Type B pancreatic cell (in vitro differentiated cells): ENCODE results near the gene REPS1. TPM values are rescaled to one million over a fixed set of nuclear protein-coding genes. Genes with fewer than 3 reads are reported as not detected.

Experiments
- DNase-seq: peaks from one replicate; pipeline ENCODE4 v3.0.0; 2021; ENCODE audit warnings: mixed read lengths; ENCODE audit not compliant: unreplicated experiment; ENCODE audit errors: extremely low spot score
- H3K27ac Mint-ChIP-seq: 2 replicates; pipeline ENCODE4 v1.8.0; 2021; ENCODE audit warnings: mild to moderate bottlenecking, mixed read lengths
- H3K27me3 Mint-ChIP-seq: 2 replicates; pipeline ENCODE4 v1.8.0; 2021; ENCODE audit warnings: mixed read lengths
- H3K36me3 Mint-ChIP-seq: 2 replicates; pipeline ENCODE4 v1.8.0; 2021; ENCODE audit warnings: mixed read lengths
- H3K4me1 Mint-ChIP-seq: one replicate; pipeline ENCODE4 v1.8.0; 2021; ENCODE audit warnings: mixed read lengths; ENCODE audit not compliant: unreplicated experiment
- H3K4me3 Mint-ChIP-seq: 2 replicates; pipeline ENCODE4 v1.8.0; 2021; ENCODE audit warnings: mild to moderate bottlenecking, mixed read lengths
- H3K9me3 Mint-ChIP-seq: 2 replicates; pipeline ENCODE4 v1.8.0; 2021; ENCODE audit warnings: mixed read lengths
- total RNA-seq: library from RNA; stranded (reverse); gene quantifications from 2 replicates; pipeline ENCODE4 v1.2.1, GENCODE V29; 2021; ENCODE audit warnings: low replicate concordance
- TF ChIP-seq, protein P1 (sequence below): fragments of 200-600 bp; sonication (generic); conservative IDR thresholded peaks from 2 replicates; pipeline ENCODE4 v1.5.0; 2021; ENCODE audit warnings: antibody characterized with exemption, mild to moderate bottlenecking

Gene REPS1
- total RNA-seq, 1 donor from 2014 or later, result 57.0 TPM

DNA sequence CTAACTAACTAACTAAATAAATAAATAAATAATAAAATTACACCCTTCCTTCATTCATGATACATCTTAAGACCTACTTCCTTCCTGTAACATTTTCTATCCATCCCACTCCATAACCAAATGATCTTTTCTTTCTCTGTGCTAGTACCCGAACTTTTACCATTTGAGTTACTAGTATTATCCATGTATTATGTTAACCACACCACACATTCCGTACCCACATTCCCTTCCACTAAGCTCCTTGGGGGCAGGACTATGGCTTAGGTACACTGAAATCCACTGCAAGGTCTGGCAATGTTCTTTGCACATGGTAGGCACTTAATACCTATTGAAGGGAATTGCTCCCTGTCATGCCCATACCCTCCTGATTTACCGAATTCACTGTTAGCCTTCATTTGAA is 24.9 kb downstream of the REPS1 start:
- no peak overlapping the region for H3K27ac Mint-ChIP-seq
- DNase-seq, result no peak
- H3K4me1 Mint-ChIP-seq, result peaks cover 19% of the 10 kb centered on the region
- H3K9me3 Mint-ChIP-seq, result no peaks in the 10 kb centered on the region
- TF ChIP-seq, protein P1, sequence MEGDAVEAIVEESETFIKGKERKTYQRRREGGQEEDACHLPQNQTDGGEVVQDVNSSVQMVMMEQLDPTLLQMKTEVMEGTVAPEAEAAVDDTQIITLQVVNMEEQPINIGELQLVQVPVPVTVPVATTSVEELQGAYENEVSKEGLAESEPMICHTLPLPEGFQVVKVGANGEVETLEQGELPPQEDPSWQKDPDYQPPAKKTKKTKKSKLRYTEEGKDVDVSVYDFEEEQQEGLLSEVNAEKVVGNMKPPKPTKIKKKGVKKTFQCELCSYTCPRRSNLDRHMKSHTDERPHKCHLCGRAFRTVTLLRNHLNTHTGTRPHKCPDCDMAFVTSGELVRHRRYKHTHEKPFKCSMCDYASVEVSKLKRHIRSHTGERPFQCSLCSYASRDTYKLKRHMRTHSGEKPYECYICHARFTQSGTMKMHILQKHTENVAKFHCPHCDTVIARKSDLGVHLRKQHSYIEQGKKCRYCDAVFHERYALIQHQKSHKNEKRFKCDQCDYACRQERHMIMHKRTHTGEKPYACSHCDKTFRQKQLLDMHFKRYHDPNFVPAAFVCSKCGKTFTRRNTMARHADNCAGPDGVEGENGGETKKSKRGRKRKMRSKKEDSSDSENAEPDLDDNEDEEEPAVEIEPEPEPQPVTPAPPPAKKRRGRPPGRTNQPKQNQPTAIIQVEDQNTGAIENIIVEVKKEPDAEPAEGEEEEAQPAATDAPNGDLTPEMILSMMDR, result no peak
- H3K36me3 Mint-ChIP-seq, result no peaks in the 10 kb centered on the region
- no peaks in the 10 kb centered on the region for H3K27me3 Mint-ChIP-seq
- H3K4me3 Mint-ChIP-seq, result no peak overlapping the region

- Mint-ChIP-seq H3K36me3 (no peaks in the 10 kb centered on the region), H3K27me3 (no peaks in the 10 kb centered on the region), H3K4me1 (peaks cover 4% of the 10 kb centered on the region), H3K9me3 (no peaks in the 10 kb centered on the region), H3K27ac (no peak overlapping the region), H3K4me3 (no peak overlapping the region)
- TF ChIP-seq, protein P1, result no peak
- no peak for DNase-seq
These were observed 28.5 kb downstream of the REPS1 start for GRCh38 chr6:138959521-138959920.

GRCh38 chr6:138958595-138958994 is 29.5 kb downstream of the REPS1 start:
- no peaks in the 10 kb centered on the region for H3K27me3 Mint-ChIP-seq
- H3K9me3 Mint-ChIP-seq, result no peaks in the 10 kb centered on the region
- H3K4me1 Mint-ChIP-seq, result peaks cover 4% of the 10 kb centered on the region
- TF ChIP-seq, protein P1, result no peak
- DNase-seq, result no peak
- H3K36me3 Mint-ChIP-seq, result peaks cover 6% of the 10 kb centered on the region
- no peak overlapping the region for H3K27ac Mint-ChIP-seq
- no peak overlapping the region for H3K4me3 Mint-ChIP-seq

DNA sequence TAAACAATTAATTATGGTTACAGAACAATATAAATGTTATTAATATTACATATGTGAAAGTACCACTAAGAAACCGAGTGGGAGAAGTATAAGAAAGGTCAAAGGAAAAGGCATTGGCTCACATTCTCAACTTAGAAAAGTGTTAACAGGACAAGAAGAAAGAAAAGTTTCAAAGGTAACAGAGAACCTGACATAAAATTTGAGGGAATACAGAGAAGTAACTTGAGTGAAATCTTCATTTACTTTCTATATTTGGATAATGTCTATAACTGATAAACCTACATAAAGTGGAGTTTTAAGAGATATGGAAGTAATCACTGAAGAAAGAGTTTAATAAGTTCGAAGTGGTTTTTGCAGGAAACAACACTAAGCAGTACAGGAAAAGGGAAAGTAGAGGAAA is 30.1 kb downstream of the REPS1 start:
- H3K9me3 Mint-ChIP-seq, result no peaks in the 10 kb centered on the region
- H3K27me3 Mint-ChIP-seq, result no peaks in the 10 kb centered on the region
- DNase-seq, result no peak
- no peak overlapping the region for H3K4me3 Mint-ChIP-seq
- peaks cover 4% of the 10 kb centered on the region for H3K4me1 Mint-ChIP-seq
- H3K27ac Mint-ChIP-seq, result no peak overlapping the region
- peaks cover 9% of the 10 kb centered on the region for H3K36me3 Mint-ChIP-seq
- TF ChIP-seq, protein P1, result no peak

DNA sequence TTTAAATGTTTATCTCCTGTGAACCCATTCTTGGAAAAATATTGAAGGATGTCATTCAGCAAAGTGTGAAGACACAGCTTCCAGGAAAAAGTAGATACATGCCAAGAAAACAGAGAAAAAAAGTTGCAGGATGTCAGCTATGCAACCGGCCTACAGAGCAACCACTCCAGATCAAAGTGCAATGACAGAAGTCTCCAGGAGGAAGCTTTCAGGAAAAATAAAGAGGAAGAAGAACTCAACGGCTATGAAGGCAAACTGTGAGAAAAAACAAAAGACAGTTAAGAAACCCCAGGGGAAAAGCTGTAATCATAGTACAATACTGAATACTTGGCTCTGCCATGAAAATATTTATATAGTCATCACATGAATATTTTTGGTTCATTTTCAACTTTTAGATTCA is 30.6 kb downstream of the REPS1 start:
- H3K27ac Mint-ChIP-seq, result no peak overlapping the region

More for the DNA sequence above, 30.6 kb downstream of the REPS1 start:
- H3K4me3 Mint-ChIP-seq, result no peak overlapping the region
- no peak for DNase-seq
- H3K4me1 Mint-ChIP-seq, result peaks cover 4% of the 10 kb centered on the region
- no peaks in the 10 kb centered on the region for H3K9me3 Mint-ChIP-seq
- H3K27me3 Mint-ChIP-seq, result no peaks in the 10 kb centered on the region
- peaks cover 9% of the 10 kb centered on the region for H3K36me3 Mint-ChIP-seq
- TF ChIP-seq, protein P1, result no peak
